ES-I3 (cell line): Measurements from ENCODE around the gene NECTIN4.
A peak's percentile ranks its signal among the peaks of the same experiment; 100 is the strongest.
"Not testable (repeated sequence)": the region's sequence is repeated elsewhere in the genome, so short reads cannot be mapped to it uniquely, and the experiment has no call there.

ENCODE experiments used
- H3K36me3 ChIP-seq: 2 replicates; pipeline ENCODE4 v1.6.1; 2013; ENCODE audit warnings: mild to moderate bottlenecking, low read length, control low read depth, moderate library complexity; ENCODE audit not compliant: insufficient read depth
- H3K4me1 ChIP-seq: 2 replicates; pipeline ENCODE4 v1.6.1; 2013; ENCODE audit warnings: mild to moderate bottlenecking, control low read depth, low read length; ENCODE audit not compliant: insufficient read depth
- H3K9ac ChIP-seq: 2 replicates; pipeline ENCODE4 v1.6.1; 2013; ENCODE audit warnings: low read depth, mild to moderate bottlenecking, low read length, moderate library complexity
- H3K9me3 ChIP-seq: 2 replicates; pipeline ENCODE4 v1.6.1; 2013; ENCODE audit warnings: mild to moderate bottlenecking, low read length, moderate library complexity; ENCODE audit not compliant: control insufficient read depth, insufficient read depth

NECTIN4 gene

DNA sequence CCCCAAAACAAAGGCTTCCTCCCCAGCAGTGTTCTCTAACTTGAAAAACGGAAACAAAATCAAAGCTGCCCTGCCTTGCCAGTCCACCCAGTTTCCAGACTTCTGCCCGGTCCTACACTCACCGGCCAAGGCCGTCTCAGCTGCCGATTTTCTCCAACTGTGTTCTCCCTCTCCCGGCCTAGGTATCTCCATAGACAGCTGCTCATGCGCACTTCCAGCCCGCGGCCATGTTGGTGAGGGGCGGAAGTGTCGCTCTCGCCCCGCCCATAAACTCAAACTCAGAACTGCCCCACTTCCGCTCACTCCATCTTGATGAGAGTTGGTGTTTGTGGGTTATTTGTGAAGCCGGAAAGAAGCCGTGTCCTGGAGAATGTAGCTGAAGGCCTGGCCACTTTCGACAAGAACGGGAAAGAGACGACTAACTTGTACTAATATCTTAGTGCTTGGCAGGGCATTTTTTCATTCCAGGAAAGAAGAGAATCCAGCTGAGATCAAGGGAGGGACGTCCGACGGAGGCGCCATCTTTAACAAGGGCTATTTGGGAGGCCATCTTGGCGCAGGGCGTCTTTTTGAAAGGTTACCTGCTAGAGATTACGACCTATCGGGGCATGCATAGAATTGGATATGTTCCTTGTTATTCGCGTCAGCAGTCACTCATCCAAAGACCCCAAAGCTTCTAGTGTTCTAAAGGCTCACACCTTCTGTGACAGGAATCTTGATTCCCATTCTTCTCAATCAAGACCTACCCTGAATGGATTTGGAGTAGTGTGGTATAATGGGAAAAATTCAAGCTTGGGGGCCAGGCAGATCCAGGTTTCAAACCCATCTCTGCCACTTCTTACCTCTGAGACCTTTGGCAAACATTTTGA, 43.4 kb downstream of the NECTIN4 start, which contains the start of gene USF1:
TSS of gene USF1 (minus strand) at position 242 of the 869 bp plus-strand sequence. CDS start 2,702 bp downstream, outside the sequence.
- H3K9ac ChIP-seq, result peak within 1 kb of the TSS; percentile 96
- H3K9me3 ChIP-seq, result no peaks in the 10 kb centered on the region
- 0 out of 2 replicates have a peak, but pooled peaks cover 3% of the 10 kb centered on the region for H3K36me3 ChIP-seq
- H3K4me1 ChIP-seq, result peaks cover 5% of the 10 kb centered on the region; the same call in 1 of the 2 replicates

- Histone ChIP-seq H3K9ac (peak overlapping the region; percentile 96), H3K9me3 (no peaks in the 10 kb centered on the region), H3K36me3 (peaks cover 10% of the 10 kb centered on the region), H3K4me1 (peaks cover 5% of the 10 kb centered on the region; the same call in 1 of the 2 replicates)
Observed at GRCh38 chr1:161044908-161045735, 44.2 kb downstream of the NECTIN4 start.

- Histone ChIP-seq H3K4me1 (peaks cover 5% of the 10 kb centered on the region; the same call in 1 of the 2 replicates), H3K36me3 (peaks cover 16% of the 10 kb centered on the region), H3K9ac (peak overlapping the region; percentile 96), H3K9me3 (no peaks in the 10 kb centered on the region)
Observed at GRCh38 chr1:161044535-161044907, 44.8 kb downstream of the NECTIN4 start.

DNA sequence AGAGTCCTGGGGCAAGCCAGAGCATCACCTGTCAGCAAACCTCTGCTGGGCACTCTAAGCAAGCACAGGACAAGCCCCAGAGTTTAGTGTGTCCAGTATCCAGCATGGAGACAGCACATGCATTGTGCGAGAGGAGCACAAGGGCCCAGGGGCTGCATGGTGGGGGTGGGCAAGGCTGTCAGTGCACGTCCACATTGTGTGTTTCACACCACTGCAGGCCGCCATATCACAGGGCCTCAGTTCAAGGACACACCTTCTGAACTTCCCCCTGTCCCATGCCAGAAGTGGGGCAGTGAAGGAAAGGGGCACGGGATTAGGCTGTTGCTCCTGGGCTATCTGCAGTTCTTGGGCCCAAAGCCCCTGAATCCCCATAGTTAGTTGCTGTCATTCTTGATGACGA, 49.8 kb downstream of the NECTIN4 start:
- peaks cover 19% of the 10 kb centered on the region for H3K36me3 ChIP-seq
- no peak overlapping the region for H3K9ac ChIP-seq
- no peaks in the 10 kb centered on the region for H3K9me3 ChIP-seq
- peaks cover 11% of the 10 kb centered on the region for H3K4me1 ChIP-seq

DNA sequence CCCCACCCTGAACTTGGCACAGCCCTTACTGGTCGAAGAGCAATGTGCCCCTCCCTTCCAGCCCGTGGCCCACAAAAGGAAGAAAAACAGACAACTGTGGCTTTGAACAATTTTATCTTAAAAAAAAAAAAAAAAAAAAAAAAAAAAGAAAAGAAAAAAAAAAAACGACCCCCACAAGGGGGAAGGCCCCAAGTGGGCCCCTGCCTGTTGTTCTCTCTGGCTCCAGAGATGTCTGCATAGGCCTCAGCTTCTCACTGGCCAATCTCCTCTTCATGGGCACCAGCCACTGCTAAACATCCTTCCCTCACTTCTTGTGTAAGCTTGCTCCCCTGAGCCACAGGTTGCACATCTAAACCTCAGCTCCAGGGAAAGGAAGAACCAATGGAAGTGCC, 50.2 kb downstream of the NECTIN4 start:
- Histone ChIP-seq H3K9me3 (no peaks in the 10 kb centered on the region), H3K36me3 (peaks cover 19% of the 10 kb centered on the region), H3K4me1 (peaks cover 7% of the 10 kb centered on the region), H3K9ac (peak overlapping the region; percentile 83; the same call in 1 of the 2 replicates)

DNA sequence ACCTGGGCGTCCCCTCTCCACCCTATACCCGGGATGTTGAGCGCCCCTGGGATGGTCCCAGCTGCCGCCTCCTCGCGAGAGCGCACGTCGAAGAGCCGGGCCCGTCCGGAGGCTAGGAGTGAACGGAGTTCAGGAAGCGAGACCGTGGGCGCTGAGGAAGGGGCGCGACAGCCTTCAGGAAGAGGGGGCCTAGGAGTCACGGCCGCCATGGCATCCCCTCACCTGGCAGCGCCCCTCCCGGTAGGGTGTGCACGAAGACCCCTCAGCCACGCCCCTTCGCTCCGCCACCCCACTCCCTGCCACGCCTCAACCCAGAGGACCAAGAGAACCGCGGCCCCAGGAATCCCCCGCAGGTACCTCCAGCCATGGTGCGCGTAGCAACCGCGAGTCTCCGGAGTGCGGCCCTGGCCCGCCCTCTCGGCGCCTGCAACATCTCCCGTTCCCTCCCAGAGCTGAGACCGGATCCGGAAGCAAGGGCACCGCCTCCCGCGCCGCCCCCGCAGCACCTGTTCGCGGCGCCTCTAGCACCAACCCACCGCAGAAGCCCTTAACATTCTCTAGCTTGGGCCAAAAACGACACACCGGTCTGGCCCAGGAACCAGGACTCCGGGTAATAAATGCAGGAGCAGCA, 50.7 kb downstream of the NECTIN4 start, which contains the start of gene TSTD1:
TSS of gene TSTD1 (minus strand) at position 442 of the 631 bp plus-strand sequence. CDS start at position 367, 75 bp downstream.
- Histone ChIP-seq H3K9ac (peak within 1 kb of the TSS; percentile 83), H3K9me3 (no peaks in the 10 kb centered on the region), H3K36me3 (peaks cover 19% of the 10 kb centered on the region), H3K4me1 (peaks cover 7% of the 10 kb centered on the region)

- peaks cover 19% of the 10 kb centered on the region for H3K36me3 ChIP-seq
- H3K9ac ChIP-seq, result peak overlapping the region; percentile 83
- no peaks in the 10 kb centered on the region for H3K9me3 ChIP-seq
- peaks cover 7% of the 10 kb centered on the region for H3K4me1 ChIP-seq
Observed at GRCh38 chr1:161037661-161038522, 51.5 kb downstream of the NECTIN4 start.

DNA sequence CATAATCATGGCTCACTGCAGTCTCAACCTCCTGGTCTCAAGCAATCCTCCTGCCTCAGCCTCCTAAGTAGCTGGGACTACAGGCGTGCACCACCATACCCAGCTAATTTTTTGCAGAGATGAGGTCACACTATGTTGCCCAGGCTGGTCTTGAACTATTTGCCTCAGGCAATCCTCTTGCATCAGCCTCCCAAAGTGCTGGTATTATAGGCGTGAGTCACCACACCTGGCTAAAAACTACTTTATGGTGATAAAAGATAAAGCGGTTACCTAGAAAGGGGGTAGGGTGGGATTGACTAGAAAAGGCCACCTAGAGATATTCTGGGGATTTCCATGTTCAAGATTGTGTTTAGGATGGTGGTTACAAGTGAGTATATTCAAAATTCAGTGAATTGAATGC, 55.6 kb downstream of the NECTIN4 start:
- H3K9ac ChIP-seq, result no peak overlapping the region
- peaks cover 7% of the 10 kb centered on the region for H3K4me1 ChIP-seq
- H3K36me3 ChIP-seq, result no peaks in the 10 kb centered on the region
- H3K9me3 ChIP-seq, result no peaks in the 10 kb centered on the region

- Histone ChIP-seq H3K4me1 (peaks cover 7% of the 10 kb centered on the region), H3K9me3 (no peaks in the 10 kb centered on the region), H3K36me3 (no peaks in the 10 kb centered on the region), H3K9ac (no peak overlapping the region)
Observed at GRCh38 chr1:161032409-161032808, 56.9 kb downstream of the NECTIN4 start.

- no peak overlapping the region for H3K9ac ChIP-seq
- no peaks in the 10 kb centered on the region for H3K9me3 ChIP-seq
- peaks cover 7% of the 10 kb centered on the region for H3K4me1 ChIP-seq
- no peaks in the 10 kb centered on the region for H3K36me3 ChIP-seq
Observed at GRCh38 chr1:161031874-161032273, 57.5 kb downstream of the NECTIN4 start.

DNA sequence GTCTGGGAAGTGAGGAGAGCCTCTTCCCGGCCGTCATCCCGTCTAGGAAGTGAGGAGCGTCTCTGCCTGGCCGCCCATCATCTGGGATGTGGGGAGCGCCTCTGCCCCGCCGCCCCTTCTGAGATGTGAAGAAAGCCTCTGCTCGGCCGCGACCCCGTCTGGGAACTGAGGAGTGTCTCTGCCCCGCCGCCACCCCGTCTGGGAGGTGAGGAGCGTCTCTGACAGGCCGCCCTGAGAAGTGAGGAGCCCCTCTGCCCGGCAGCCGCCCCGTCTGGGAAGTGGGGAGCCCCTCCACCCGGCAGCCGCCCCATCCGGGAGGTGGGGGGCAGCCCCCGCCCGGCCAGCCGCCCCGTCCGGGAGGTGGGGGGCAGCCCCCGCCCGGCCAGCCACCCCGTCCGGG, 59.9 kb downstream of the NECTIN4 start:
- not testable (repeated sequence) for H3K4me1 ChIP-seq, H3K9me3 ChIP-seq, H3K36me3 ChIP-seq, H3K9ac ChIP-seq

DNA sequence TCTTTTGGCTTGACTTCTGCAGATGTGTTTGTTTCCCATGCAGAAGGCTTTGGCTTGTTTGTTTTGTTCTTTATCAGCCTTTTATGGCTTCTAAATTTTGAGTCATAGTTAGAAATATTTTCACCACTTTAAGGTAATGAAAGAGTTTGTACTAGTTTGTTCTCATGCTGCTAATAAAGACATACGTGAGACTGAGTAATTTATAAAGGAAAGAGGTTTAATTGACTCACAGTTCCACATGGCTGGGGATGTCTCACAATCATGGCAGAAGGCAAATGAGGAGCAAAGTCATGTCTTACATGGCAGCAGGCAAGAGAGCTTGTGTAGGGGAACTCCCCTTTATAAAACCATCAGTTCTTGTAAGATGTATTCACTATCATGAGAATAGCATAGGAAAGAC, 62.4 kb downstream of the NECTIN4 start:
- H3K36me3 ChIP-seq, H3K4me1 ChIP-seq, H3K9ac ChIP-seq, H3K9me3 ChIP-seq: not testable (repeated sequence)

DNA sequence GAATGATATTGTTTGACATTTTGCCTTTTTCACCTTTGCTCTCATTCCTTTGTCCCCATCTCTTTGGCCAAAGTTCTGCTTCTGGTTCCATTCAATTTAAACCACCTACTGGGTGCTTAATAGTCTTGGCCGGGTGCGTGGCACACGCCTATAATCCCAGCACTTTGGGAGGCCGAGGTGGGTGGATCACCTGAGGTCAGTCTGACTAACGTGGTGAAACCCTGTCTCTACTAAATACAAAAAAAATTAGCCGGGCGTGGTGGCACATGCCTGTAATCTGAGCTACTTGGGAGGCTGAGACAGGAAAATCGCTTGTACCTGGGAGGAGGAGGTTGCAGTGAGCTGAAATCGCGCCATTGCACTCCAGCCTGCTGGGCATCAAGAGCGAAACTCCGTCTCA, 66.9 kb downstream of the NECTIN4 start:
- not testable (repeated sequence) for H3K9me3 ChIP-seq, H3K9ac ChIP-seq, H3K36me3 ChIP-seq
- H3K4me1 ChIP-seq, result peaks cover 21% of the 10 kb centered on the region
